Upper lobe of left lung (tissue), 4 donors: ENCODE data around the gene CLEC4C.

Source experiments
- EP300 ChIP-seq, 4 donors: sonication (generic); formaldehyde crosslinking; IDR thresholded peaks; one replicate each; pipeline ENCODE4 v1.5.1; 2017; ENCODE audit warnings: antibody characterized with exemption in 4 of 4, control low read depth in 2 of 4
- POLR2A ChIP-seq, 4 donors: fragments of 450-650 bp; IDR thresholded peaks; one replicate each; pipeline ENCODE4 v1.5.1; 2016 to 2017; ENCODE audit warnings: antibody characterized with exemption in 4 of 4, mild to moderate bottlenecking in 2 of 4
- POLR2AphosphoS5 ChIP-seq, 2 donors: sonication (generic); formaldehyde crosslinking; IDR thresholded peaks; one replicate each; pipeline ENCODE4 v1.5.1; 2017; ENCODE audit warnings: antibody characterized with exemption in 2 of 2
- TF ChIP-seq, protein P1 (sequence below), 6 experiments: fragments of 450-650 bp in 4 of 6; fragments of 200-600 bp in 2 of 6; sonication (generic) in 2 of 6; IDR thresholded peaks; one replicate each; pipeline ENCODE4 v1.5.1; 2016 to 2019; ENCODE audit warnings: antibody characterized with exemption in 6 of 6

- TF ChIP-seq POLR2AphosphoS5 (IDR thresholded peaks at IDR 0.05) = no peak
- TF ChIP-seq, protein P1, sequence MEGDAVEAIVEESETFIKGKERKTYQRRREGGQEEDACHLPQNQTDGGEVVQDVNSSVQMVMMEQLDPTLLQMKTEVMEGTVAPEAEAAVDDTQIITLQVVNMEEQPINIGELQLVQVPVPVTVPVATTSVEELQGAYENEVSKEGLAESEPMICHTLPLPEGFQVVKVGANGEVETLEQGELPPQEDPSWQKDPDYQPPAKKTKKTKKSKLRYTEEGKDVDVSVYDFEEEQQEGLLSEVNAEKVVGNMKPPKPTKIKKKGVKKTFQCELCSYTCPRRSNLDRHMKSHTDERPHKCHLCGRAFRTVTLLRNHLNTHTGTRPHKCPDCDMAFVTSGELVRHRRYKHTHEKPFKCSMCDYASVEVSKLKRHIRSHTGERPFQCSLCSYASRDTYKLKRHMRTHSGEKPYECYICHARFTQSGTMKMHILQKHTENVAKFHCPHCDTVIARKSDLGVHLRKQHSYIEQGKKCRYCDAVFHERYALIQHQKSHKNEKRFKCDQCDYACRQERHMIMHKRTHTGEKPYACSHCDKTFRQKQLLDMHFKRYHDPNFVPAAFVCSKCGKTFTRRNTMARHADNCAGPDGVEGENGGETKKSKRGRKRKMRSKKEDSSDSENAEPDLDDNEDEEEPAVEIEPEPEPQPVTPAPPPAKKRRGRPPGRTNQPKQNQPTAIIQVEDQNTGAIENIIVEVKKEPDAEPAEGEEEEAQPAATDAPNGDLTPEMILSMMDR (IDR thresholded peaks at IDR 0.05) = no peak
- no peak for TF ChIP-seq POLR2A (IDR thresholded peaks at IDR 0.05)
- TF ChIP-seq EP300 (IDR thresholded peaks at IDR 0.05) = no peak
These were observed 17.4 kb downstream of the CLEC4C start for GRCh38 chr12:7729746-7730145.
